Mucosa of descending colon (tissue), 3 donors: ENCODE results near the gene CSRP3. TPM values are rescaled to one million over a fixed set of nuclear protein-coding genes. Genes with fewer than 3 reads are reported as not detected.

Experiments used
- ATAC-seq: fragments of 200-7000 bp; cut with Tn5 transposase; one replicate; pipeline ENCODE4 v1.9.1; 2020; ENCODE audit warnings: mild to moderate bottlenecking, moderate library complexity
- DNase-seq, 3 donors: peaks; one replicate each; pipeline ENCODE4 v3.0.0-alpha.2; 2020
- H3K36me3 ChIP-seq: fragments of 200-600 bp; one replicate; pipeline ENCODE4 v1.8.0; 2021; ENCODE audit warnings: low read depth, mild to moderate bottlenecking
- H3K4me1 ChIP-seq: fragments of 200-600 bp; one replicate; pipeline ENCODE4 v1.8.0; 2021; ENCODE audit warnings: low read depth, mild to moderate bottlenecking
- H3K4me3 ChIP-seq: fragments of 200-600 bp; one replicate; pipeline ENCODE4 v1.8.0; 2021; ENCODE audit warnings: mild to moderate bottlenecking
- H3K9me3 ChIP-seq: fragments of 200-600 bp; one replicate; pipeline ENCODE4 v1.8.0; 2021; ENCODE audit warnings: mild to moderate bottlenecking
- intact Hi-C, 2 donors: fragments of 100-400 bp; cut with DNase I in 1 of 2; cut with micrococcal nuclease in 1 of 2; formaldehyde crosslinking; loops; one replicate each; pipeline versions ENCODE4 v1.11.0 to v1.11.1; 2022; cut with DNase I, micrococcal nuclease
- total RNA-seq, 3 donors: library from RNA; stranded (reverse); fragmentation: NEBNext Ultra II Directional in 2 of 3; extraction: Animal tissue kit (Norgen Biotek cat#: 25700) in 2 of 3; gene quantifications; one replicate each; pipeline versions ENCODE4 v1.2.1 to v1.2.4, GENCODE V29; 2021 to 2023
- TF ChIP-seq, protein P1 (sequence below): fragments of 200-600 bp; IDR thresholded peaks from one replicate; pipeline ENCODE4 v1.8.0; 2022; ENCODE audit warnings: antibody characterized with exemption, mild to moderate bottlenecking
- donor health status: DM: no; HTN: no; CAD: no; lungs with moderate emphysema.
- donor health status: DM: no; HTN: no; CAD: no.
- donor health status: DM: no; HTN: yes; CAD: no.

Gene CSRP3
- total RNA-seq, 3 donors from 2014 or later: 0.94 TPM; not detected in 2

DNA sequence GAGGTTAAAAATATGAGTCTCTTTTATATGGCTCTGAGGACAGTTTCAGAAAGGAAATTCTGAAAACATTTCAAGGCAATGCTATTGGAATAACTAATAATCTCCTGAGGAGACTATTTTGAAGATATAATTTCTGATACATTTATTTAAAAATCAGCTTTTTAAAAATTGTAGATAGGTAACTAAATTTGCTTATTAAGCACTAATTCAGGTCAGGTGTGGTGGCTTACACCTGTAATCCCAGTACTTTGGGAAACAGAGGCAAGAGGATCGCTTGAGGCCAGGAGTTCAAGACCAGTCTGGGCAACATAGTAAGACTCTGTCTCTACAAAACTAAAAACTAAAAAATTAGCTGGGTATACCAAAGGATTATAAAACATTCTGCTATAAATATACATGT is 67.8 kb downstream of the CSRP3 start:
- Histone ChIP-seq H3K4me3 (no peak overlapping the region), H3K9me3 (peaks cover 8% of the 10 kb centered on the region), H3K36me3 (no peaks in the 10 kb centered on the region), H3K4me1 (no peaks in the 10 kb centered on the region)
- intact Hi-C loops: no loop called here
- TF ChIP-seq, protein P1, sequence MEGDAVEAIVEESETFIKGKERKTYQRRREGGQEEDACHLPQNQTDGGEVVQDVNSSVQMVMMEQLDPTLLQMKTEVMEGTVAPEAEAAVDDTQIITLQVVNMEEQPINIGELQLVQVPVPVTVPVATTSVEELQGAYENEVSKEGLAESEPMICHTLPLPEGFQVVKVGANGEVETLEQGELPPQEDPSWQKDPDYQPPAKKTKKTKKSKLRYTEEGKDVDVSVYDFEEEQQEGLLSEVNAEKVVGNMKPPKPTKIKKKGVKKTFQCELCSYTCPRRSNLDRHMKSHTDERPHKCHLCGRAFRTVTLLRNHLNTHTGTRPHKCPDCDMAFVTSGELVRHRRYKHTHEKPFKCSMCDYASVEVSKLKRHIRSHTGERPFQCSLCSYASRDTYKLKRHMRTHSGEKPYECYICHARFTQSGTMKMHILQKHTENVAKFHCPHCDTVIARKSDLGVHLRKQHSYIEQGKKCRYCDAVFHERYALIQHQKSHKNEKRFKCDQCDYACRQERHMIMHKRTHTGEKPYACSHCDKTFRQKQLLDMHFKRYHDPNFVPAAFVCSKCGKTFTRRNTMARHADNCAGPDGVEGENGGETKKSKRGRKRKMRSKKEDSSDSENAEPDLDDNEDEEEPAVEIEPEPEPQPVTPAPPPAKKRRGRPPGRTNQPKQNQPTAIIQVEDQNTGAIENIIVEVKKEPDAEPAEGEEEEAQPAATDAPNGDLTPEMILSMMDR: no peak
- DNase-seq: no peak
- ATAC-seq: no peak

Other genes with a start within 250 kb of the CSRP3 start
- gene MRGPRX2, start 141.3 kb downstream of the CSRP3 start, total RNA-seq: under 1 TPM in 2 of 3 donors, not detected in 1; 0.24 to 0.98 TPM
- 10 to 100 TPM; 19.7 to 33.4 (median 27.2) TPM for gene ZDHHC13, start 84.8 kb downstream of the CSRP3 start, total RNA-seq
- 10 to 100 TPM in 1 of 3 donors, 1 to 10 TPM in 2; 1.7 to 10.4 (median 5.1) TPM for gene E2F8, start 39.0 kb upstream of the CSRP3 start, total RNA-seq